GM10266 (cell line): Measurements from ENCODE around the gene DYDC2.

Experiments used
- DNase-seq: peaks from one replicate; pipeline ENCODE4 v3.0.0; 2012; ENCODE audit errors: extremely low spot score
- CTCF ChIP-seq: IDR thresholded peaks from 2 replicates; pipeline ENCODE4 v1.5.1; 2012; ENCODE audit warnings: mild to moderate bottlenecking, low read depth; ENCODE audit not compliant: control insufficient read depth, insufficient read depth; ENCODE audit errors: missing control alignments

The DYDC2 gene

GRCh38 chr10:80406204-80406603 is 49.6 kb downstream of the DYDC2 start:
- no peak for DNase-seq
- TF ChIP-seq CTCF = no peak

GRCh38 chr10:80407812-80408241 is 51.2 kb downstream of the DYDC2 start:
- DNase-seq = no peak
- no peak for TF ChIP-seq CTCF

- TF ChIP-seq CTCF = no peak
- DNase-seq = peak; percentile 95
These were observed 51.9 kb downstream of the DYDC2 start, which contains the start of gene PRXL2A for GRCh38 chr10:80408242-80409101. PRXL2A (plus strand) TSS chr10:80408551; CDS start chr10:80420468, 11,917 bp downstream.

- DNase-seq = no peak
- no peak for TF ChIP-seq CTCF
These were observed 52.5 kb downstream of the DYDC2 start for GRCh38 chr10:80409121-80409520.

- DNase-seq = no peak
- no peak for TF ChIP-seq CTCF
These were observed 53.5 kb downstream of the DYDC2 start for GRCh38 chr10:80410122-80410521.

GRCh38 chr10:80410578-80411145 is 54.1 kb downstream of the DYDC2 start:
- TF ChIP-seq CTCF = no peak

GRCh38 chr10:80411267-80411668 is 54.7 kb downstream of the DYDC2 start:
- DNase-seq = no peak
- TF ChIP-seq CTCF = no peak

More at GRCh38 chr10:80410578-80411145, 54.1 kb downstream of the DYDC2 start:
- DNase-seq = no peak
